AG08396 (cell line): ENCODE measurements around the gene HRNR.

Experiments
- DNase-seq: peaks from one replicate; pipeline ENCODE4 v3.0.0; 2012; ENCODE audit warnings: low spot score, mixed read lengths

Gene HRNR

DNA sequence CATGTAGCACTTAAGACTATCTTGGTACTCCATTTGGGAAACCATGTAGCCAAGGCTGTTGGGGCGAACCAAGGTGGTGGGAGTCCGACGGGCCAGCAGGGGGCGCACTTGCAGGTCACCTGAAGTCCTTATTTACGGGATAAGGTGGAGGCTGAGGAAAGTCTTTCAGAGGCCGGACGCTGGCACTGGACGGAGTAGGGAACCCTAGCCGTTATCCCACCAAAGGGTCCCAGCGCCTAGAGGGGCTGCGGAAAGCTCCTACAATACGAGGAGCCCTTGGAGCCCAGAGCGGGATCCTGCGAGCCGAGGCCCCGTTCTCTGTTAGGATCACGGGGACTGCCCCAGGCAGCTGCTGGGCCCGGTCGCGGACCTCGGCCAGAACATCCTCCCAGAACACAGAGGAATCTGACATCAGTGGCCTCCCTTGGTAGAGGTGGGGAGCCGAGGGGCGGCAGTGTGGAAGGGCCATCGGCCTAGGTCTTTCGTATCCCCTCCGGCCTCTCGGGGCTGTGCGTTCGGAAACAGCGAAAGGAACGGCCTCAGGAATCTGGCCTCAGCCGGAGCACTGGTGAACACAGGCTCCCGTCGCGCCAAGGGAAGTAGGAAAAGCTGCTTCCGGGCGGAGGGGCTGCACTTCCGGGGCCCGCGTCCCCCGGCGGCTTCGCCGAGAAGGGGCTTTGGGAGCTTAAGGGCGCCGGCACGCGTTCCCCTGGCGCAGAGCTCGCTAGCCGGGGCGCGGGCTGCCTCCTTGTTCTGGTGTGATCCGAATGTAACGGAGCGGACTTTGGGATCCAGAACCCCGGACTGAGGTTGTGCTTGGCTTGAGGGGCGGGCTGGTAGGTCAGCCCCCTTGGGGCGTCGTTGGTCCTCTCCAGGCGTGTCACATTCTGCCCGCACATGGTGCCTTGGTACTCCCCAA, 35.1 kb downstream of the HRNR start:
- peak; percentile 39 for DNase-seq

DNA sequence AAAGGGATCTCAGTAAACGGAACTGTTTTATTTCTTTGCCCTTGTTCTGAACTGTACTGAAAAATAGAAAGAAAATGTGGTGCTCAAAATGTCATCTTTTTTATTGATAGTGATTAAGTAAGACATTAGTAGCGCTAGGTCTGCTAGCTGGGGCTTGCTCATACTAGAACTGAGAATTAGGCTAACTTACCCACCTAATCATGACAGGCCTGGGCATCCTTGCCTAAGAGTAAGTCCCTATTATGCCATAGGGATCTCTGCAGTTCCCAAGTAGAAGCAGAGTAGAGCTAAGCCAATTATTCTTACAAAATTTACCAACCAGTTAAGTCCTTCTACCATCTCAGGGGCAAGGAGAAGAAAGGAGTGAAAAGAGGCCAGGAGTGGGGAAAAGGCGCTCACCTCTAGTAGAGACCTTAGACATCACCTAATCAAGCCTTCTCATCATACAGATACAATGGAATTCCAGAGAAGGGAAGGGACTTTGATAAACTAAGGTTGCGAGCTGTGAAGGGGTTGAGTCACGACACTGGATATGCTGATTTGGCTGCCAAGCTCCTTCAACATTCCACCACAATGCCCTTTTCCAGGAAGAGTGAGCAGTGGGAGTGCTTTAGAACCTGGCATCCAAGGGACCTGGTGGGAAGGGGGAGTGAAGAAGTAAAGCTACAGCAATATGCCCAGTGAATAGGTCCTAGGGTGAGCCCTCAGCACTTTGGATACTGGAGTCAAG, 37.3 kb downstream of the HRNR start:
- no peak for DNase-seq

DNA sequence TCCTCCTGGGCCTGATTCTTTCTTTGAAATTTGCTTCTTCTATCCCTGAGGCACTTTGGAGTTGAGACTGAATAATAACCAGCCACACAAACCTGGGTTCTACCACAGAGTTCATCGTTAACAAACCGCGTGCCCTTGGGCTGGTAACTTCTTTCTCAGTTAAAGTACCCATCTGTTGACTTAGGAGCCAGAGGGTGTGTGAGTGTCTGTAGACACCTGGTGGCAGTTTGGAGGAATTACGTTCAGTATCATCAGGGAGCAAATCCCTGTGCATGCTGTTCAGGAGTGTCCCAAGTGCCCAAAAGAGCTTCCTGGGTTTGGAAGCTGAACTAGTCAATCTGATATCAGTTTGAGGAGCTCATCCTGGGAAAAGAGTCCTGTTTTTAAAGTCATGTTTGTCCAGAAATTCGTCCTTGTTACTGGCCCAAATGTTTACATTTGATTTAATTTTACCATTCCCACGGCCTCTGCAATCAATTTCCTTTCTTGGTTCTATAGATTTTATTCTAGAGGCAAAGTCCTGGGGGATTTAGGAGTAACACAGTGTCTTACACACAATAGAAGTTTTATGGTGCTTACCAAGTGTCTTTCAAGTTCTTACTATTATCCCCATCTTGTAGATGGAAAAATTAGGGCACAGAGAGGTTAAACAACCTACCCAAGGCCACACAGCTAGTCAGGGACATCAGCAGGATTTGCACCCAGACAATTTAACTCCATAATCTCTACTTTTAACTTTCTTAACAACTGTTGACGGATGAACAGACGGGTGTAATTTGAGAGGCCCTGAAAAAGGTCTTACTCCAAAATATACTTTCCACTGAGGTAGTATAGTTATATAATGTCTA, 38.2 kb downstream of the HRNR start:
- peak; percentile 68 for DNase-seq

DNA sequence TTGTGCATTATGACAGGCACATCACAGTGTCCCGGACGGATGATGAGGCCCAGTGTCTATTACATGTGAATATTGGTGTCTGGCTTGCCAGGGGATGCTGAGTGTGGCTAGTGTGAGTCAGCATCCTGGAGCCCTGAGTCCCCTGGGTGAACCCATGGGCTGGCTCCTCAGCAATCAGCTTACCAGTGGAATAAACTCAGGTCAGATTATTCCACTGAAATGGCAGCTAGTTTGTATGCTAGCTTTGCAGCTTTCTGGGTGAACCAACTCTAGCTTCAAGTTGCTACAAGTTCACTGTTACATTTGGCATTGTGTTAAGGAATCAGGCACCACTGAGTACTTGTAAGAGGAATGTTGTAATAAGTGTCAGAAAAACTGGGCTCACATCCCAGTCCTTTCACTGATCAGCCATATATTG, 41.0 kb downstream of the HRNR start:
- peak; percentile 47 for DNase-seq

DNA sequence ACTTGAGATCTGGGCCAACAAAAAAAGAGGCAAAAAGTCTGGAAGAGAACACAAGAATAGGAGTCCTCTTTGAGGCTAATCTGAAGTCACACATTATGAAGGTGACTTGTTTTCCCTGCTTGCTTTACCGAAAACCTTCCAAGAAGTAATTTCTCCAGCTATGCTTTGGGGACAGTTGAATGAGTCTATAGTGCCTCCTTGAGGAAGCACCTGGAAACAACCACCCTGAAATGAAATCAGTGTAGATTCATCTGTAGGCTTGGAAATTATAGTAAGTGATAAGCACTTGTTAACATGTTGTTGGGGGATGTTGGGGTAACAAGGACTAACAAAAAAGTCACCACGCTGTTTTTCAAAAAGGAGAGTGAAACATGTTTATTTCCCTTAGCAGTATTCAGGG, 41.6 kb downstream of the HRNR start:
- no peak for DNase-seq

DNA sequence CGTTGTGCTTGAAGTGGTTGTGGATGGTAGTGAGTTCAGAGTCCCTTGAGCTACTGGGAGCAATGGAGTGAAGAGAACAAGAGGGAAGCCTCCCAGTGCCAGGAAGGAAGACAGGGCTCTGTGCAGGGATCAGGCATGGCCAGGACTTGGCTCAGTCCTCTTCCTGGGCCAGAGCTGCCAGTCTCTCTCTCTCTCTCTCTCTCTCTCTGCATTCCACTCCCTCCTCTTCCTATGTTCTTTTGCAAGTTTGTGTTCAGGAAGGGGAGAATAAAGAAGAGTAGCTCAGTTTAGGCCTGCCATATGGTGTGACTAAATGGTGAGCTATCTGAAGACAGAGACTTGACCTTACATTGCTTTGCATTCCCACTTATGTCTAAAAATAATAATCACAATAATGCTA, 44.4 kb downstream of the HRNR start:
- no peak for DNase-seq

DNA sequence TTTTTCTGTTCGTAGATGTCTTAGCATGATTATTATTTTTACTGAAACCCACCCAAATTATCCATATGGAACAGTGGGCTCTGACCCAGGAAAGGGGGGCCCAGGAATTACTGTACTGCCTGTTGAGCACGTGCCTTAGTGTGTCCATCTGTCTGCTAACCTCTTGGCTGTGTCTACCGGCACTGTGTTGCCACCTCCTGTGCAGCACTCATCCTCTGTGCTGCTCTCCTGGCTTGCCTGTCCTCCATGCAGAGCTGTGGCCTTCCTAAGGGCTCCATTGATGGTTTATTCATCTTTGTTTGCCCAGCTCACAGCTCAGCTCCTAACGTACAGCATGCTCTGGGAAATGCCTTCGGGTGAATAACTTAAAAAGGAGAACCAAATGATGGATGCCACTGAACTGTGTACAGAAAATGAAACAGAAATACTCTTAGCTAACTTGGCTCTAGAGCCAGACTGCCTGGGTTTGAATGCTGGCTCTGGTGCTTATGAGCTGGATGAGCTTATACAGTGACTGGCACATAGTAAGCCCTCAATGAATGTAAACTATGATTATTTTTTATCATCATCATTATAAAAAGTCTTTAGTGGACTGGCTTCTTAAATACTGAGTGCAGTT, 53.6 kb downstream of the HRNR start:
- no peak for DNase-seq

DNA sequence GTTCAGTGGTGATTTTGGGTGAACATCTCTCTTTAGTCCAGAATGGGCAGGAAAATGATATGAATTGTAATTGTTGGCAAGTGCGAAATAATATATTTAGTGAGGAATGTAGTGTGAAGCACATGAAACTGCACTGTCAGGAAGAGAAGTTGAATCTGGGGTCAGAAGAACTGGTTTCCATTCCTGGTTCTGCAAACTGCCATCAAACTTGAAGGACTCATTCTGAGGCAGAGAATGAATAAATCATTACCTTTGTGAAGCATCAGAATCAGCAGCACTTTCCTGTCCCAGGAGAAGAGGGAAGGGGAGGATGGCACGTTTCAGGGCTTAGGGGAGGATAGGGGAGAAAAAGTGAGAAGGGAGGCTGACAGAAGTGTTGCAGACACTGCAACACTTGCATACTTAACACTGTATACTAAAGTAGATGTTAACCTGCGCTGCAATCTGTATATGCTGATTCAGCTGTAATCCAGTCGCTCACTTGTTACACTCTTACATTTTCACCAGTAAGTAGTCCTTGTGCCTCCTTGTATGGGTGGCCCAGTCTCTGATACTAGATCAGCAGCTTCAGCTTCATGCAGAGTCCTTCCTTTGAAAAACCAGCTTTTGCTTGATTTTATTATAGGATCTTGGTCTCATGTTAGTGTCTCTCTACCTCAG, 54.5 kb downstream of the HRNR start:
- no peak for DNase-seq

DNA sequence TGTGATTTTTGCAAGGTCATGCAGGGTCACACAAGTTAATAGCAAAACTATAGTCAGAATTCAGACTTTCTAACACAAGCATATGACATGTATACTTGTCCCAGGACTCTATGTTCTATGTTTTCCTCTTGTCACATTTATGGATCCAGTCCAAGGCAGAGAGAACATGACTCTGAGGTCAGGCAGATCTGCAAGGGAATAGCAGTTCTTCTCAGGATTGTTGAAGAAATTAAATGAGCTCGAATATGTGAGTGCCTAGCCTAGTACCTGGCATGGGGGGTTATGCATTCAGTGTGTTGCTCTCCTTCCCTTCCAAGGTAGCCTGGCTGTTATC, 55.5 kb downstream of the HRNR start:
- DNase-seq, result no peak

DNA sequence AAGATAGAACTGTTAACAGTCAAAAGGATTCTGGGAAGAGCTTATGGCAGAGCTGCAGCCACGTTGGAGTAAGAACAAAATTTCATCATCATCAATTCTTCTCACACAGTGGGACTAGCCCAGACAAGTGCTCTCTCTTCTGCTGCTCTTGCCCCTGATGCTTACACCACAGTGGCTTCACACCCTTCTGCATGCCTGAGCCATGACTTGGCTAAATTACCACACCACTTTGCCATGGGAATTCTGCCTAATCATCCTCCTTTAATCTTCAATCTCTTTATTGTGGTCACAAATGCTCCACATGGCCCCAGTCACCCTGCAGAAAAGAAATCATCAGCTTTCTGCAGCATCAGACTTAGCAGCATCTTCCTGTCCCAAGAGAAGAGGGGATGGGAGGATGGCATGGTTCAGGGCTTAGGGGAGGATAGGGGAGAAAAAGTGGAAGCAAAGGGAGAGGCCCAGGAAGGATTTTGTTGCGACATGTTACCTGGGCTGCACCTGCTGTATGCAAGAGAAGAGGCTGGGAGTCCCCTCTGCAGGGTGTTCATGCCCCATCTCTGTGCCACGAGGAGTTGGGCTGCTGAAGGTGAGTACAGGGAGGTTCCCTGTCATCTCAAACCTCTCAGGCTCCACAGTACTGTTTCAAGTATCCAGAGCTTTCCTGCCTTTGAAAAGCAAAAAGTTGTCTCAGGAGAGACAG, 56.0 kb downstream of the HRNR start:
- DNase-seq, result peak; percentile 26

DNA sequence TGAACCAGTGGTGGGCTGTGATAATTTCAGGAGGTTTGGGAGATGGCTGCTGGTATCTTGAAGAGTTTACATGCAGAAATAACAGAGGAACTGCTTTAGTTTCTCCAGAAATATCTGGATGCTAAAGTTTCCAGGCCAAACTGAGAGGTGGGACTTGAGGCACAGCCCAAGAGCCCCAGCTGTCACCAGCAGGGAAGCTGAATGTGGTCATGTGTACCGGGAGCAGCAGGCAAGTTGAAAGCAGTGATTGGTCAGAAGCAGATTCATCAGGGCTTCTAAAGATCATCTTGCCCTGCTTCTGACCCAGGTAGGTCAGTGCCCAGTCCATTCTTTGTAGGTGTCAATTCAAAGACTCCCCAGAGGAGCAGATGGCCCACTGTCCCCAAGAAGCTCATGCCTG, 57.0 kb downstream of the HRNR start:
- DNase-seq, result no peak

DNA sequence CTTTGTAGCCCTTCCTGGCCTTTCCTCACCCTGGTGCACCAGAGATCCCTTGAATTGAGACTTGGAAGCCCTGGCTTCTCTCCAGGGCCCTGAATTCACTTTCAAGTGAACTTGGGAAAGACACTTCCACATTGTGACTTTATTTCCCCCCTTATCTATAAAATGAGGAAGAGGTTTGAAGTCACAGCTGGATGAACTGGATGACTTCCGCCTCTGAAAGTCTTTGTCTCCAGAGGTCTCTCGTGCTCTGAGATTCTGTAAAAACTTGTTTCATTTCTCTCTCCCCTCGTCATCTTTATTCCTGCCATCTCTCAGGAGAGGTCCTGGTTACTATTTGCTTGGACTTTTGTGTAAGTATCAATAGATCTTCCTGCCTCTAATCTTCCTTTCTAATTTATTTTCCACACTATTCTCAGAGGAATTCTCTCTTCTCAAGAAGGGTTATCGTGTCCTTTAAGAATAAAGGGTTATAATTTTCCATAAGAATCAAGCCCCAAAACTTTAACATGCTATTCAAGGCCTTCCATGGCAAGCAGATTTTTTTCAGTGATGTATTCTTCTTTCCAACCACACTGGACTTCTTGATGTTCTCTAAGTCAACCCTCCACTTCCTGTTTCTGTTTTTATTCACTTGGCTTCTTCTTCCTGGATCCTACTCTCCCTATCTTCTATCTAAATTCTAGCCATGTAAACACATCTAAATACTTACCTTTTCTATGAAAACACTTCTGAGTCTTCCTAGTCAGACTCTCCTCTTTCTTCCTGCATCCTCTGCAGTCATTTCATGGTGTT, 58.5 kb downstream of the HRNR start:
- DNase-seq, result no peak

DNA sequence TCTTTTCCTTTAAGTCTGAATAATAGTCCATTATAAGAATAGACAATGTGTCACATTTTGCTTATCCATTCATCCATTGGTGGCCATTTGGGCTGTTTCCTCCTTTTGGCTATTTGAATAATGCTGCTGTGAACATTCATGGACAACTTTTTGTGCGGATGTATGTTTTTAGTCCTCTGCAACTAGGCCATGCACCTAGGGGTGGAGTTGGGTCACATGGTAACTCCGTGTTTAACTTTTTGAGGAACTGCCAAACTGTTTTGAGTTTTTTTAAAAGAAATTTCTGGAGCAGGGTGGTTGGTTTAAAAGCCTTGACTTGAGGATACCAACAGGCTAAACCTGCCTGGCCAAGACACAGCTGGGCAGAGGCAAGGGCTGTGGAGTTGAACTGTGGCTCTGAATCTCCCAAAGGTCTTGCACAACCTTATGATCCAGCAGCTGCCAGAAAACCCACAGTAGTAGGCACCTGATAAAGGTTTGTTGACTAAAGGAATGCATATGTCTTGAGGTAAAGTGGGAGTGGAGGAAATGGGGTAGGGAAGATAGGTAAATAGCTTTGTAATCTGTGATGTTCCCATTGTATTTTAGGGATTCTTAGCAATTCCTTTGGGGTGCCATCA, 59.4 kb downstream of the HRNR start:
- no peak for DNase-seq

DNA sequence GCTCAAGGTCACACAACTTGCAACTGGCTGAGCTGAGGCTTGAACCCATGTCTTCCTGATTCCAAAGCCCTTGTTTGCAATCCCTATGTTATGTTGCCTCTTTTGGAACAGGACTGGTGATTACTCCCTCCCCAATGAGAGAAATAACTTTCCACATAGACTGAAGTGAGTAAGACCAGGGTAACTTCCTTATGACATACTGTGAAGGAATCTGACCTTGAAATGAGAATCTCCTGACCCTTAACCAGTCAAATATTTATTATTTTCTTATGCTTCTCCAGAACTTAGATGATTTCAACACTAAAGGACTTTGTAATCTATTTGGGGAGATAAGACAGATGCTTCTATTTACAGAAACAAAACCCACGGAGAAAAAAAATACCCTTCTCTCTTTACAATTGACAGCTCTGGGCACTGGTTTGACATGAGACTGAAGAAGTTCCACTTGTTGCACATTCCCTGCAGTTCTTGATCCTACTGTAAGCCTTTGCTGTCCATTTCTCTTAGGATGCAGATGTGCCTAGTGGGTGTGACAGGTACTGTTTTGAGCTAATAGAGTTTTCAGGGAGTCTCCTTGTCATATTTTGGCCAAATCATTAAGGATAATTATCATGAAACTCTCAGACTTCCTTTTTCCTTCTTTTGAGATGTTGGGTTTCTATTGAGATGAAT, 61.1 kb downstream of the HRNR start:
- DNase-seq, result peak; percentile 58
